SK-N-SH (cell line): ENCODE data around the gene BMPR1B. TPM values are rescaled to one million over a fixed set of nuclear protein-coding genes. Genes with fewer than 3 reads are reported as not detected.

Source experiments
- CTCF ChIA-PET: fragments of 300-600, 350-600 bp; formaldehyde crosslinking; extraction: SDS; loops from one replicate; lab custom pipeline; 2021; lab: Yijun Ruan, JAX
- POLR2A ChIA-PET: fragments of 350-600 bp; sonication (Branson Sonifier 250); formaldehyde crosslinking; extraction: SDS; loops from one replicate; lab custom pipeline; 2020; ENCODE audit warnings: antibody characterized with exemption, inconsistent platforms; lab: Yijun Ruan, JAX
- DNase-seq: peaks from one replicate; pipeline ENCODE4 v3.0.0; 2012
- H2AFZ ChIP-seq: fragments of 200-600 bp; sonication (generic); 2 replicates; pipeline ENCODE4 v1.8.1; 2016; ENCODE audit warnings: antibody characterized with exemption, mild to moderate bottlenecking, low read depth
- H3F3A ChIP-seq: fragments of 200-600 bp; sonication (generic); replicated peaks from 2 replicates; pipeline ENCODE3; 2016; ENCODE audit warnings: antibody characterized with exemption, mild to moderate bottlenecking; ENCODE audit not compliant: insufficient read depth
- H3K27ac ChIP-seq, 2 experiments: fragments of 200-500 bp in 1 of 2; fragments of 200-600 bp in 1 of 2; sonication (Bioruptor generic) in 1 of 2; sonication (generic), shearing (Covaris generic) in 1 of 2; 2 replicates each; pipeline versions ENCODE4 v1.5.1 to v1.6.1; 2014 to 2016; ENCODE audit warnings: low read depth in 2 of 2, inconsistent platforms in 1 of 2, low read length in 1 of 2, mild to moderate bottlenecking in 1 of 2, mixed read lengths in 1 of 2
- H3K27me3 ChIP-seq: fragments of 200-600 bp; sonication (generic), shearing (Covaris generic); 2 replicates; pipeline ENCODE4 v1.6.1; 2016; ENCODE audit warnings: mixed run types; ENCODE audit not compliant: insufficient read depth
- H3K36me3 ChIP-seq, 2 experiments: fragments of 200-500 bp in 1 of 2; fragments of 200-600 bp in 1 of 2; sonication (Bioruptor generic) in 1 of 2; sonication (generic) in 1 of 2; replicated peaks in 1 of 2; 2 replicates each; pipeline versions ENCODE3 to v1.5.1; 2014 to 2016; ENCODE audit warnings: low read length in 1 of 2, mild to moderate bottlenecking in 1 of 2; ENCODE audit not compliant: insufficient read depth in 2 of 2, control insufficient read depth in 1 of 2
- H3K4me1 ChIP-seq, 2 experiments: fragments of 200-500 bp in 1 of 2; fragments of 200-600 bp in 1 of 2; sonication (Bioruptor generic) in 1 of 2; sonication (generic), shearing (Covaris generic) in 1 of 2; 2 replicates each; pipeline versions ENCODE4 v1.5.1 to v1.6.1; 2014 to 2016; ENCODE audit warnings: low read depth in 1 of 2, low read length in 1 of 2, mixed run types in 1 of 2; ENCODE audit not compliant: insufficient read depth in 2 of 2, control insufficient read depth in 1 of 2
- H3K4me2 ChIP-seq: fragments of 200-600 bp; sonication (generic), shearing (Covaris generic); 2 replicates; pipeline ENCODE4 v1.6.1; 2017; ENCODE audit warnings: mixed run types
- H3K4me3 ChIP-seq, 2 experiments: fragments of 200-500 bp in 1 of 2; fragments of 200-600 bp in 1 of 2; sonication (Bioruptor generic) in 1 of 2; sonication (generic), shearing (Covaris generic) in 1 of 2; 2 replicates each; pipeline versions ENCODE4 v1.5.1 to v1.8.1; 2014 to 2016; ENCODE audit warnings: low read depth in 2 of 2, inconsistent platforms in 1 of 2, low read length in 1 of 2, mild to moderate bottlenecking in 1 of 2, mixed read lengths in 1 of 2, moderate library complexity in 1 of 2
- H3K79me2 ChIP-seq: fragments of 200-600 bp; sonication (generic); 2 replicates; pipeline ENCODE4 v1.8.1; 2017; ENCODE audit warnings: mild to moderate bottlenecking; ENCODE audit not compliant: insufficient read depth
- H3K9ac ChIP-seq: fragments of 200-600 bp; sonication (generic); 2 replicates; pipeline ENCODE4 v1.6.1; 2017; ENCODE audit warnings: mixed run types
- H3K9me2 ChIP-seq: fragments of 200-600 bp; sonication (generic); 2 replicates; pipeline ENCODE4 v1.6.1; 2017; ENCODE audit warnings: mixed run types
- H3K9me3 ChIP-seq: fragments of 200-600 bp; sonication (generic); 2 replicates; pipeline ENCODE4 v1.6.1; 2017; ENCODE audit warnings: mixed run types, mild to moderate bottlenecking, moderate library complexity
- H4K20me1 ChIP-seq: fragments of 200-600 bp; sonication (generic); 2 replicates; pipeline ENCODE4 v1.6.1; 2017; ENCODE audit warnings: mild to moderate bottlenecking, mixed run types; ENCODE audit not compliant: insufficient read depth
- CHD2 ChIP-seq: fragments of 150-350 bp; IDR thresholded peaks from 2 replicates; pipeline ENCODE4 v1.6.1; 2018; ENCODE audit warnings: low read length; ENCODE audit not compliant: partially characterized antibody
- ELF1 ChIP-seq: IDR thresholded peaks from 2 replicates; pipeline ENCODE4 v1.4.0; 2012
- EP300 ChIP-seq, 2 experiments: IDR thresholded peaks; 2 replicates each; pipeline versions ENCODE4 v1.4.0 to v1.6.1; 2012; ENCODE audit warnings: borderline replicate concordance in 1 of 2, low read depth in 1 of 2, low read length in 1 of 2
- EZH2phosphoT487 ChIP-seq: fragments of 200-600 bp; sonication (generic); IDR thresholded peaks from 2 replicates; pipeline ENCODE4 v1.6.1; 2017; ENCODE audit warnings: low read depth, mixed run types, mild to moderate bottlenecking, antibody characterized with exemption, moderate library complexity, borderline replicate concordance
- FOXJ3 ChIP-seq: sonication (generic); formaldehyde crosslinking; IDR thresholded peaks from 2 replicates; pipeline ENCODE4 v1.5.1; 2020; ENCODE audit warnings: mild to moderate bottlenecking, missing genetic modification reagents
- FOXM1 ChIP-seq: IDR thresholded peaks from 2 replicates; pipeline ENCODE4 v1.4.0; 2012; ENCODE audit warnings: low read depth, mild to moderate bottlenecking
- GABPA ChIP-seq: IDR thresholded peaks from 2 replicates; pipeline ENCODE4 v1.4.0; 2012; ENCODE audit warnings: low read depth, mild to moderate bottlenecking
- MEF2A ChIP-seq: IDR thresholded peaks from 2 replicates; pipeline ENCODE4 v1.4.0; 2012; ENCODE audit warnings: low read depth, borderline replicate concordance
- NFIC ChIP-seq: IDR thresholded peaks from 2 replicates; pipeline ENCODE4 v1.4.0; 2012; ENCODE audit warnings: borderline replicate concordance
- NRF1 ChIP-seq: IDR thresholded peaks from 2 replicates; pipeline ENCODE4 v1.6.1; 2012; ENCODE audit warnings: low read depth, mild to moderate bottlenecking, low read length
- SMC3 ChIP-seq: IDR thresholded peaks from 2 replicates; pipeline ENCODE4 v1.6.1; 2012; ENCODE audit warnings: low read depth, low read length, improper control_type of control experiment
- TAF1 ChIP-seq: IDR thresholded peaks from 2 replicates; pipeline ENCODE4 v1.6.1; 2012; ENCODE audit warnings: low read depth, mild to moderate bottlenecking, low read length, moderate library complexity, borderline replicate concordance
- TCF12 ChIP-seq: IDR thresholded peaks from 2 replicates; pipeline ENCODE4 v1.4.0; 2012
- WGBS: methylation state at CpG from one replicate; pipeline ENCODE4 v1.1.6; 2017; ENCODE audit warnings: low lambda C conversion rate; 5-methylcytosine and 5-hydroxymethylcytosine counted together
- polyA plus RNA-seq, 3 experiments: library from polyadenylated mRNA; depleted of rRNA; stranded (reverse); fragments of >200 nt; gene quantifications; 2 replicates each; pipeline ENCODE4 v1.2.3, GENCODE V29; 2012
- TF ChIP-seq, protein P1 (sequence below): IDR thresholded peaks from 2 replicates; pipeline ENCODE4 v1.4.0; 2012; ENCODE audit warnings: low read depth
- TF ChIP-seq, protein P2 (sequence below): IDR thresholded peaks from 2 replicates; pipeline ENCODE4 v1.4.0; 2012; ENCODE audit warnings: low read depth, borderline replicate concordance
- TF ChIP-seq, protein P3 (sequence below): IDR thresholded peaks from 2 replicates; pipeline ENCODE4 v1.6.1; 2012; ENCODE audit warnings: mild to moderate bottlenecking, low read depth, low read length, moderate library complexity
- TF ChIP-seq, protein P4 (sequence below): IDR thresholded peaks from 2 replicates; pipeline ENCODE4 v1.4.0; 2012; ENCODE audit warnings: low read depth, borderline replicate concordance
- TF ChIP-seq, protein P5 (sequence below): fragments of 150-350 bp; IDR thresholded peaks from 2 replicates; pipeline ENCODE4 v1.6.1; 2017; ENCODE audit warnings: antibody characterized with exemption, low read length, low read depth, borderline replicate concordance

BMPR1B gene
- polyA plus RNA-seq, 1 of the 3 experiments (the other 2 are of a cell fraction), result 0.16 TPM

DNA sequence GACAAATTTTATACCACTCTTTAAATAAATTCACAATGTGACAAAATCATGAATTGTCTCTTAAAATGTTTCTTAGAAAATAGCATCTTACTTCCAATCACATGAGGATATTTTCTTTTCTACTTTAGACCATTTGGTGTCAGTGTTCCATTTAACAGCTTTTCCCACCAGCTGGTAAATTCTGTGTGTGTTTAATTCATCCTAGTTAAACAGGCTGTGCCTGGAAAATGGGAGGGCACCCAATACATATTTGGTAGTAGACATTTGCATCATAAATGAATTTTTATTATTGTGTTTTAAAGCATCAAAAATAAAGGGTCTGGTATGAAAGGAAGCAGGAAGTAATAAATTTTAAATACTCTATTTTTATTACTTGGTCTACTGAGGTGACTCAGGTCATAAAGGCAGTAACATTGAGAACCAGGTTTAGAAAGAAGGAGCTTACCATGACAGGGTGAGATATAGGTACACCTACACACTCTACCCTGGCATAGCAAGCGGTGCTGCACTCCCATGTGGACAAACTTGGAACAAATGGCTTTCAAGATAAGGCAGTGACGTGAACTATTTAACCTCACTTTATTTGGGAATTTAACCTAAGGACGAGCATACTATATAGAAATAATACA lies 344.5 kb downstream of the BMPR1B start:
- 92% methylated on average over 3 of the region's 3 CpGs for WGBS
- peaks cover 7% of the 10 kb centered on the region in 2 experiments for H3K4me1 ChIP-seq

More for the DNA sequence above, 344.5 kb downstream of the BMPR1B start:
- H3K27me3 ChIP-seq, result no peaks in the 10 kb centered on the region
- H3K27ac ChIP-seq, result no peak overlapping the region; a peak in 1 of 4 replicates
- DNase-seq, result no peak
- ChIA-PET CTCF (interaction anchor here (1.1 kb wide), 1 partner anchor 29 kb away, joined by 3 read pairs; no protein-coding TSS in a partner anchor), POLR2A (no interaction called here)
- no peaks in the 10 kb centered on the region; the same call in 1 of the 2 replicates for H3K9me3 ChIP-seq
- no peaks in the 10 kb centered on the region for H3K9me2 ChIP-seq
- H3K4me3 ChIP-seq, result no peak overlapping the region
- H3K4me2 ChIP-seq, result no peak overlapping the region
- H3K79me2 ChIP-seq, result no peaks in the 10 kb centered on the region
- H3F3A ChIP-seq, result peaks cover 7% of the 10 kb centered on the region
- TF ChIP-seq ELF1 (no peak), TCF12 (no peak), NFIC (no peak), GABPA (no peak), EZH2phosphoT487 (no peak), MEF2A (no peak), TAF1 (no peak), SMC3 (no peak), FOXJ3 (no peak), NRF1 (no peak), EP300 (IDR thresholded peaks at IDR 0.05; ENCODE audit: borderline replicate concordance in 1 of 2, low read depth in 1 of 2, low read length in 1 of 2) (no peak), CHD2 (no peak), FOXM1 (no peak)
- TF ChIP-seq, protein P1, sequence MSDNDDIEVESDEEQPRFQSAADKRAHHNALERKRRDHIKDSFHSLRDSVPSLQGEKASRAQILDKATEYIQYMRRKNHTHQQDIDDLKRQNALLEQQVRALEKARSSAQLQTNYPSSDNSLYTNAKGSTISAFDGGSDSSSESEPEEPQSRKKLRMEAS, result no peak
- TF ChIP-seq, protein P2, sequence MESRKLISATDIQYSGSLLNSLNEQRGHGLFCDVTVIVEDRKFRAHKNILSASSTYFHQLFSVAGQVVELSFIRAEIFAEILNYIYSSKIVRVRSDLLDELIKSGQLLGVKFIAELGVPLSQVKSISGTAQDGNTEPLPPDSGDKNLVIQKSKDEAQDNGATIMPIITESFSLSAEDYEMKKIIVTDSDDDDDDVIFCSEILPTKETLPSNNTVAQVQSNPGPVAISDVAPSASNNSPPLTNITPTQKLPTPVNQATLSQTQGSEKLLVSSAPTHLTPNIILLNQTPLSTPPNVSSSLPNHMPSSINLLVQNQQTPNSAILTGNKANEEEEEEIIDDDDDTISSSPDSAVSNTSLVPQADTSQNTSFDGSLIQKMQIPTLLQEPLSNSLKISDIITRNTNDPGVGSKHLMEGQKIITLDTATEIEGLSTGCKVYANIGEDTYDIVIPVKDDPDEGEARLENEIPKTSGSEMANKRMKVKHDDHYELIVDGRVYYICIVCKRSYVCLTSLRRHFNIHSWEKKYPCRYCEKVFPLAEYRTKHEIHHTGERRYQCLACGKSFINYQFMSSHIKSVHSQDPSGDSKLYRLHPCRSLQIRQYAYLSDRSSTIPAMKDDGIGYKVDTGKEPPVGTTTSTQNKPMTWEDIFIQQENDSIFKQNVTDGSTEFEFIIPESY, result no peak
- TF ChIP-seq, protein P3, sequence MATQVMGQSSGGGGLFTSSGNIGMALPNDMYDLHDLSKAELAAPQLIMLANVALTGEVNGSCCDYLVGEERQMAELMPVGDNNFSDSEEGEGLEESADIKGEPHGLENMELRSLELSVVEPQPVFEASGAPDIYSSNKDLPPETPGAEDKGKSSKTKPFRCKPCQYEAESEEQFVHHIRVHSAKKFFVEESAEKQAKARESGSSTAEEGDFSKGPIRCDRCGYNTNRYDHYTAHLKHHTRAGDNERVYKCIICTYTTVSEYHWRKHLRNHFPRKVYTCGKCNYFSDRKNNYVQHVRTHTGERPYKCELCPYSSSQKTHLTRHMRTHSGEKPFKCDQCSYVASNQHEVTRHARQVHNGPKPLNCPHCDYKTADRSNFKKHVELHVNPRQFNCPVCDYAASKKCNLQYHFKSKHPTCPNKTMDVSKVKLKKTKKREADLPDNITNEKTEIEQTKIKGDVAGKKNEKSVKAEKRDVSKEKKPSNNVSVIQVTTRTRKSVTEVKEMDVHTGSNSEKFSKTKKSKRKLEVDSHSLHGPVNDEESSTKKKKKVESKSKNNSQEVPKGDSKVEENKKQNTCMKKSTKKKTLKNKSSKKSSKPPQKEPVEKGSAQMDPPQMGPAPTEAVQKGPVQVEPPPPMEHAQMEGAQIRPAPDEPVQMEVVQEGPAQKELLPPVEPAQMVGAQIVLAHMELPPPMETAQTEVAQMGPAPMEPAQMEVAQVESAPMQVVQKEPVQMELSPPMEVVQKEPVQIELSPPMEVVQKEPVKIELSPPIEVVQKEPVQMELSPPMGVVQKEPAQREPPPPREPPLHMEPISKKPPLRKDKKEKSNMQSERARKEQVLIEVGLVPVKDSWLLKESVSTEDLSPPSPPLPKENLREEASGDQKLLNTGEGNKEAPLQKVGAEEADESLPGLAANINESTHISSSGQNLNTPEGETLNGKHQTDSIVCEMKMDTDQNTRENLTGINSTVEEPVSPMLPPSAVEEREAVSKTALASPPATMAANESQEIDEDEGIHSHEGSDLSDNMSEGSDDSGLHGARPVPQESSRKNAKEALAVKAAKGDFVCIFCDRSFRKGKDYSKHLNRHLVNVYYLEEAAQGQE, result no peak
- TF ChIP-seq, protein P4, sequence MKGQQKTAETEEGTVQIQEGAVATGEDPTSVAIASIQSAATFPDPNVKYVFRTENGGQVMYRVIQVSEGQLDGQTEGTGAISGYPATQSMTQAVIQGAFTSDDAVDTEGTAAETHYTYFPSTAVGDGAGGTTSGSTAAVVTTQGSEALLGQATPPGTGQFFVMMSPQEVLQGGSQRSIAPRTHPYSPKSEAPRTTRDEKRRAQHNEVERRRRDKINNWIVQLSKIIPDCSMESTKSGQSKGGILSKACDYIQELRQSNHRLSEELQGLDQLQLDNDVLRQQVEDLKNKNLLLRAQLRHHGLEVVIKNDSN, result no peak
- TF ChIP-seq, protein P5, sequence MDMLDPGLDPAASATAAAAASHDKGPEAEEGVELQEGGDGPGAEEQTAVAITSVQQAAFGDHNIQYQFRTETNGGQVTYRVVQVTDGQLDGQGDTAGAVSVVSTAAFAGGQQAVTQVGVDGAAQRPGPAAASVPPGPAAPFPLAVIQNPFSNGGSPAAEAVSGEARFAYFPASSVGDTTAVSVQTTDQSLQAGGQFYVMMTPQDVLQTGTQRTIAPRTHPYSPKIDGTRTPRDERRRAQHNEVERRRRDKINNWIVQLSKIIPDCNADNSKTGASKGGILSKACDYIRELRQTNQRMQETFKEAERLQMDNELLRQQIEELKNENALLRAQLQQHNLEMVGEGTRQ, result no peak
- H2AFZ ChIP-seq, result no peak overlapping the region
- H4K20me1 ChIP-seq, result no peaks in the 10 kb centered on the region
- H3K9ac ChIP-seq, result no peak overlapping the region
- no peaks in the 10 kb centered on the region for H3K36me3 ChIP-seq
